DND-41 (cell line): ENCODE results near the gene ERVMER34-1.

Experiments used
- ATAC-seq: fragments of 200-7000 bp; cut with Tn5 transposase; 3 replicates; pipeline ENCODE4 v1.9.1; 2021; ENCODE audit warnings: low read depth; ENCODE audit not compliant: insufficient read depth
- DNase-seq: peaks from one replicate; pipeline ENCODE4 v3.0.0-alpha.2; 2020
- H2AFZ ChIP-seq: 2 replicates; pipeline ENCODE4 v1.6.0; 2012; ENCODE audit warnings: low read depth, low read length
- H3K27ac ChIP-seq: 2 replicates; pipeline ENCODE4 v1.5.1; 2012; ENCODE audit warnings: low read length, inconsistent platforms
- H3K27me3 ChIP-seq: fragments of 200-600 bp; sonication (generic); 2 replicates; pipeline ENCODE4 v1.6.0; 2012; ENCODE audit warnings: low read length, mild to moderate bottlenecking, inconsistent platforms; ENCODE audit not compliant: insufficient read depth, poor library complexity
- H3K36me3 ChIP-seq: 2 replicates; pipeline ENCODE4 v1.5.1; 2012; ENCODE audit warnings: low read length, inconsistent platforms; ENCODE audit not compliant: insufficient read depth
- H3K4me1 ChIP-seq: 2 replicates; pipeline ENCODE4 v1.5.1; 2012; ENCODE audit warnings: mild to moderate bottlenecking, low read length; ENCODE audit not compliant: insufficient read depth
- H3K4me2 ChIP-seq: 2 replicates; pipeline ENCODE4 v1.6.0; 2012; ENCODE audit warnings: mild to moderate bottlenecking, moderate library complexity, low read length, inconsistent platforms; ENCODE audit not compliant: insufficient read depth
- H3K4me3 ChIP-seq, 2 experiments: fragments of 200-600 bp in 1 of 2; shearing (Covaris generic) in 1 of 2; 2 replicates each; pipeline ENCODE4 v1.5.1; 2012 to 2016; ENCODE audit warnings: inconsistent platforms in 2 of 2, low read length in 2 of 2, mild to moderate bottlenecking in 2 of 2, low read depth in 1 of 2, moderate library complexity in 1 of 2
- H3K79me2 ChIP-seq: 2 replicates; pipeline ENCODE4 v1.6.0; 2012; ENCODE audit warnings: low read length, inconsistent platforms; ENCODE audit not compliant: insufficient read depth
- H3K9ac ChIP-seq: 2 replicates; pipeline ENCODE4 v1.6.0; 2012; ENCODE audit warnings: low read depth, mild to moderate bottlenecking, inconsistent platforms, low read length, moderate library complexity
- H3K9me3 ChIP-seq: 2 replicates; pipeline ENCODE4 v1.5.1; 2012; ENCODE audit warnings: low read length, moderate library complexity, mild to moderate bottlenecking, inconsistent platforms; ENCODE audit not compliant: insufficient read depth, severe bottlenecking
- H4K20me1 ChIP-seq: 2 replicates; pipeline ENCODE4 v1.6.0; 2012; ENCODE audit warnings: low read length; ENCODE audit not compliant: insufficient read depth
- CTCF ChIP-seq: IDR thresholded peaks from 2 replicates; pipeline ENCODE4 v1.5.1; 2012; ENCODE audit warnings: borderline replicate concordance, low read length, moderate library complexity, mild to moderate bottlenecking; ENCODE audit not compliant: poor library complexity, severe bottlenecking; ENCODE audit errors: extremely low read depth
- EZH2 ChIP-seq: IDR thresholded peaks from 3 replicates; pipeline ENCODE4 v1.6.1; 2012; ENCODE audit warnings: borderline replicate concordance, low read depth, mild to moderate bottlenecking, moderate library complexity, low read length, inconsistent platforms; ENCODE audit not compliant: severe bottlenecking

Gene ERVMER34-1

GRCh38 chr4:52704133-52704532, 47.1 kb downstream of the ERVMER34-1 start:
- Histone ChIP-seq H3K27me3 (no peaks in the 10 kb centered on the region), H3K27ac (no peak overlapping the region), H2AFZ (no peak overlapping the region), H3K4me2 (no peak overlapping the region), H3K4me3 (no peak overlapping the region), H3K4me1 (no peaks in the 10 kb centered on the region), H4K20me1 (no peaks in the 10 kb centered on the region), H3K79me2 (no peaks in the 10 kb centered on the region), H3K9me3 (no peaks in the 10 kb centered on the region), H3K36me3 (no peaks in the 10 kb centered on the region), H3K9ac (no peak overlapping the region)
- DNase-seq (no peak), ATAC-seq (no peak)
- TF ChIP-seq CTCF (no peak), EZH2 (no peak)

DNA sequence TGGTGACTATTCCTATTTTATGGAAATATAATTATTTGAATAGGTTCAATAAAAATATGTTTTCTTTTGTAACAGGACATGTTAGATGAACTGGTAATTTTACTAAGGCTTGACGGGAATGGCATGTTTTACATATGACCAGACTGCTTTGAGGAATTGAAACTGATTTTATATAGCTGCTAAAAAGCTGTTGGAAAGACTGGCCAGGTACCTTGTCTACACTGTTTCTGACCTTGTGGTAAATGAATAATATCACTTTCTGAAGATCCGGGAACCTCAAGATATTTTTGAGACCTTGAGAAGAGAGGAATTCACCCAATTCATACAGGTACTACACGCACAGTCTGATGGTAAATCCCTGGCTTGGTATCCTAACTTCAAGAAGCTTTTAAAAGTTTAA, 50.0 kb downstream of the ERVMER34-1 start:
- Histone ChIP-seq H3K9me3 (no peaks in the 10 kb centered on the region), H3K9ac (no peak overlapping the region), H4K20me1 (no peaks in the 10 kb centered on the region), H3K4me3 (no peak overlapping the region), H3K79me2 (no peaks in the 10 kb centered on the region), H3K27me3 (no peaks in the 10 kb centered on the region), H3K36me3 (no peaks in the 10 kb centered on the region), H2AFZ (no peak overlapping the region), H3K4me1 (0 out of 2 replicates have a peak, but pooled peaks cover 3% of the 10 kb centered on the region), H3K27ac (no peak overlapping the region), H3K4me2 (no peak overlapping the region)
- ATAC-seq (no peak), DNase-seq (no peak)
- TF ChIP-seq EZH2 (no peak), CTCF (no peak)

DNA sequence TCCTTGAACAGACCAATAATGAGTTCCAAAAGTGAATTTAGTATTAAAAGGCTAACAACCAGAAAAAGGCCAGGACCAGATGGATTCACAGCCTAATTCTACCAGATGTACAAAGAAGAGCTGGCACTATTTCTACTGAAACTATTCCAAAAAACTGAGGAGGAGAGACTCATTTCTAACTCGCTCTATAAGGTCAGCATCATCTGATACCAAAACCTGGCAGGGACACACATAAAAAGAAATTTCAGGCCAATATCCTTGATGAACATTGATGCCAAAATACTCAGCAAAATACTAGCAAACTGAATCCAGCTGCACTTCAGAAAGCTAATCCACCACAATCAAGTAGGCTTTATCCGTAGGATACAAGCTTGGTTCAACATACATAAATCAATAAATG, 56.3 kb downstream of the ERVMER34-1 start:
- H4K20me1 ChIP-seq: no peaks in the 10 kb centered on the region
- no peak for ATAC-seq
- H3K9ac ChIP-seq: no peak overlapping the region
- no peak overlapping the region for H3K4me2 ChIP-seq
- H3K4me3 ChIP-seq: no peak overlapping the region
- DNase-seq: no peak
- peaks cover 10% of the 10 kb centered on the region for H3K9me3 ChIP-seq
- no peaks in the 10 kb centered on the region for H3K27me3 ChIP-seq
- TF ChIP-seq CTCF: no peak
- no peak for TF ChIP-seq EZH2
- 0 out of 2 replicates have a peak, but pooled peaks cover 3% of the 10 kb centered on the region for H3K4me1 ChIP-seq
- H3K36me3 ChIP-seq: no peaks in the 10 kb centered on the region
- H3K79me2 ChIP-seq: no peaks in the 10 kb centered on the region
- no peak overlapping the region for H2AFZ ChIP-seq
- H3K27ac ChIP-seq: no peak overlapping the region

GRCh38 chr4:52693492-52693891, 57.7 kb downstream of the ERVMER34-1 start:
- Histone ChIP-seq H3K36me3 (no peaks in the 10 kb centered on the region), H3K27me3 (no peaks in the 10 kb centered on the region), H2AFZ (no peak overlapping the region), H3K4me3 (no peak overlapping the region), H4K20me1 (no peaks in the 10 kb centered on the region), H3K27ac (no peak overlapping the region), H3K4me1 (0 out of 2 replicates have a peak, but pooled peaks cover 3% of the 10 kb centered on the region), H3K9me3 (peaks cover 10% of the 10 kb centered on the region), H3K79me2 (no peaks in the 10 kb centered on the region), H3K9ac (no peak overlapping the region), H3K4me2 (no peak overlapping the region)
- no peak for TF ChIP-seq CTCF
- no peak for TF ChIP-seq EZH2
- DNase-seq (no peak), ATAC-seq (no peak)
